Measurements from ENCODE around the gene ZDHHC12.

ZDHHC12 gene

DNA sequence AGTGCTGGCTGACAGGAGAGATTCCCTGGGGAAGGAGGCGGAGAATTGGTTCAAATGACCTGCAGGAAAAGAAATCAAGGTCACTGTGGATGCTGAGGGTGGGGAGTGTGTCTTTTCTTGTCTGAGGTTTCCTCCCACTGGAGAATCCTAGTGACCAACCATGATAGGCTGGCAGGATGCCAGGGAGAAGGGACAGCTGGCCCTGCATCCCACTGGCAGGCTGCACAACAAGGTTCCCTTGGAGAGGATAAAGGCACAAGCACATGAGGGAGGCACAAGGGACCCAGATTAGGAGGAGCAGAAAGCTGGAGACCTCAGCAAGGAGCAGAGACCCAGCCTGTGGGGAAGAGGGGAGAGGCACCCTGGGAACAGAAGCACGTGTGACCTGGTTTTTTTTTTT is 11.4 kb upstream of the ZDHHC12 start:
- no peaks in the 10 kb centered on the region for H3K79me1 ChIP-seq (ENCODE audit: low read length)
- no CpG with 5 or more reads among the region's 2 CpGs for WGBS (ENCODE audit: extremely low coverage, insufficient coverage, insufficient read length)
- H3K18ac ChIP-seq (ENCODE audit: low read length) = no peak overlapping the region
- peaks cover 0 to 3% of the 10 kb centered on the region in 2 experiments for H3K4me1 ChIP-seq (ENCODE audit: control insufficient read depth in 1 of 2, insufficient read depth in 2 of 2, low read length in 2 of 2)
- no peaks in the 10 kb centered on the region for H3K9me3 ChIP-seq (ENCODE audit: insufficient read depth, low read depth, low read length)
- no peak overlapping the region for H2AK5ac ChIP-seq (ENCODE audit: low read length)
- H3K4me2 ChIP-seq (ENCODE audit: low read length) = no peak overlapping the region
- no peak overlapping the region for H2BK12ac ChIP-seq (ENCODE audit: low read length)
- no peak overlapping the region for H3K4ac ChIP-seq (ENCODE audit: low read depth, low read length)
- H2AFZ ChIP-seq (ENCODE audit: insufficient read depth, low read length, poor library complexity) = no peak overlapping the region
- H3K4me3 ChIP-seq (ENCODE audit: low read depth, low read length) = no peak overlapping the region
- no peak overlapping the region for H2BK120ac ChIP-seq (ENCODE audit: insufficient read depth, low read length, poor library complexity)
- H4K12ac ChIP-seq (ENCODE audit: low read depth, low read length) = no peak overlapping the region
- no peak for DNase-seq
- H3K27ac ChIP-seq (ENCODE audit: low read depth, low read length) = no peak overlapping the region
- peaks cover 26 to 30% of the 10 kb centered on the region in 2 experiments for H3K36me3 ChIP-seq (ENCODE audit: control insufficient read depth in 1 of 2, insufficient read depth in 2 of 2, low read length in 2 of 2)
- no peak overlapping the region for H4K91ac ChIP-seq (ENCODE audit: low read depth, low read length)
- no peak overlapping the region for H2BK5ac ChIP-seq (ENCODE audit: low read depth, low read length, poor library complexity)
- no peak overlapping the region for H3K14ac ChIP-seq (ENCODE audit: low read length)
- no peaks in the 10 kb centered on the region for H3K27me3 ChIP-seq (ENCODE audit: insufficient read depth, low read length)
- H3K23ac ChIP-seq (ENCODE audit: low read length) = no peak overlapping the region
- H3K79me2 ChIP-seq (ENCODE audit: control insufficient read depth, insufficient read depth, low read length, poor library complexity) = no peaks in the 10 kb centered on the region
- no peak overlapping the region for H3K9ac ChIP-seq (ENCODE audit: low read length)
- no peak overlapping the region for H4K8ac ChIP-seq (ENCODE audit: low read depth, low read length)

DNA sequence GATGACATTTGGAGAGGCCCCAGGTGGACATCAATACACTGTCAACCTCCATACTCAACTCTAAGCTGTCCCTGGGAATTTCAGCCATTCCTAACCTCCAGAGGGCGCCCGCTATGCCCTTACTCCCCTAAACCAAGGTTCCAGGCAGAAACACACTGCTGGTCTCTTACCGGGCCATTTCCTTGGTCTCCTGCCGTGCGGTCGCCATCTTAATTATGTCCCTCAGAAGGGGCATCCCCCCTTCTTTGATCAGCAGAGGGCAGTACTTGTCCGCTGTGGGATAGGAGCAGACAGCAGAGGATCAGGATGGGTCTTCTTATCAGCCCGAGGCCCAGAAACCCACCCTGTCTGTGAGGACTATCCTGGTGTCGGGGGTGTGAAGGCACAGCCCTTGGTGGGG is 9.3 kb upstream of the ZDHHC12 start:
- H3K27me3 ChIP-seq (ENCODE audit: insufficient read depth, low read length) = no peaks in the 10 kb centered on the region
- peak overlapping the region; percentile 32 for H3K4me2 ChIP-seq (ENCODE audit: low read length)
- no peak overlapping the region for H3K4me3 ChIP-seq (ENCODE audit: low read depth, low read length)
- no peak overlapping the region for H3K18ac ChIP-seq (ENCODE audit: low read length)
- no peak overlapping the region for H3K23ac ChIP-seq (ENCODE audit: low read length)
- no CpG with 5 or more reads among the region's 9 CpGs for WGBS (ENCODE audit: extremely low coverage, insufficient coverage, insufficient read length)
- no peak overlapping the region for H3K14ac ChIP-seq (ENCODE audit: low read length)
- no peak overlapping the region for H4K91ac ChIP-seq (ENCODE audit: low read depth, low read length)
- no peak overlapping the region for H2BK12ac ChIP-seq (ENCODE audit: low read length)
- no peak overlapping the region for H2AFZ ChIP-seq (ENCODE audit: insufficient read depth, low read length, poor library complexity)
- peaks cover 18 to 27% of the 10 kb centered on the region in 2 experiments for H3K36me3 ChIP-seq (ENCODE audit: control insufficient read depth in 1 of 2, insufficient read depth in 2 of 2, low read length in 2 of 2)
- H4K12ac ChIP-seq (ENCODE audit: low read depth, low read length) = no peak overlapping the region
- no peaks in the 10 kb centered on the region for H3K9me3 ChIP-seq (ENCODE audit: insufficient read depth, low read depth, low read length)
- H3K79me1 ChIP-seq (ENCODE audit: low read length) = no peaks in the 10 kb centered on the region
- no peak overlapping the region for H3K4ac ChIP-seq (ENCODE audit: low read depth, low read length)
- H2BK120ac ChIP-seq (ENCODE audit: insufficient read depth, low read length, poor library complexity) = no peak overlapping the region
- peak overlapping the region; percentile 28 for H3K9ac ChIP-seq (ENCODE audit: low read length)
- H2BK5ac ChIP-seq (ENCODE audit: low read depth, low read length, poor library complexity) = no peak overlapping the region
- peaks cover 0 to 3% of the 10 kb centered on the region in 2 experiments for H3K4me1 ChIP-seq (ENCODE audit: control insufficient read depth in 1 of 2, insufficient read depth in 2 of 2, low read length in 2 of 2)
- H3K79me2 ChIP-seq (ENCODE audit: control insufficient read depth, insufficient read depth, low read length, poor library complexity) = no peaks in the 10 kb centered on the region
- peak overlapping the region; percentile 56 for H4K8ac ChIP-seq (ENCODE audit: low read depth, low read length)
- DNase-seq = peak; percentile 75 to 82
- no peak overlapping the region for H3K27ac ChIP-seq (ENCODE audit: low read depth, low read length)
- no peak overlapping the region for H2AK5ac ChIP-seq (ENCODE audit: low read length)

DNA sequence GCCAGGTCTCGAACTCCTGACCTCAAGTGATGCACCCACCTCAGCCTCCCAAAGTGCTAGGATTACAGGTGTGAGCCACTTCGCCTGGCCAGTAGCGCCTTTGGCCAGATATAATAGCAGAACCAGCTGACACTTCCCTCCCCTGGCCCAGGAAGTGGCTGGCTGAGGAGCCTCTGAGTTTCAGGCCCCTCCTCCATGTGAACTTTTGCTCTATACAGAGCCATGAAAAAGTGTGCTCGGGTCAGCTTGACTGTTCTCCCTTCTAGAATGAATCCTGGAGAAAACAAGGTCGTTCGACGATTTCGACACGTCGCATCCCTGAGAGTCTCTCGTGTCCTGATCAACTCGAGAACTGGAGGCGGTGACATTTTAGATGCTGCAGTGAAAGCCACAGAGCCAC is 8.6 kb upstream of the ZDHHC12 start:
- H3K4me2 ChIP-seq (ENCODE audit: low read length) = no peak overlapping the region
- H2AFZ ChIP-seq (ENCODE audit: insufficient read depth, low read length, poor library complexity) = no peak overlapping the region
- H3K79me1 ChIP-seq (ENCODE audit: low read length) = no peaks in the 10 kb centered on the region
- no peak overlapping the region for H4K8ac ChIP-seq (ENCODE audit: low read depth, low read length)
- no peak overlapping the region for H2AK5ac ChIP-seq (ENCODE audit: low read length)
- H3K23ac ChIP-seq (ENCODE audit: low read length) = no peak overlapping the region
- no peak overlapping the region for H3K27ac ChIP-seq (ENCODE audit: low read depth, low read length)
- no peak overlapping the region for H2BK5ac ChIP-seq (ENCODE audit: low read depth, low read length, poor library complexity)
- no CpG with 5 or more reads among the region's 13 CpGs for WGBS (ENCODE audit: extremely low coverage, insufficient coverage, insufficient read length)
- no peaks in the 10 kb centered on the region for H3K27me3 ChIP-seq (ENCODE audit: insufficient read depth, low read length)
- H3K4ac ChIP-seq (ENCODE audit: low read depth, low read length) = no peak overlapping the region
- H3K9me3 ChIP-seq (ENCODE audit: insufficient read depth, low read depth, low read length) = no peaks in the 10 kb centered on the region
- H3K79me2 ChIP-seq (ENCODE audit: control insufficient read depth, insufficient read depth, low read length, poor library complexity) = no peaks in the 10 kb centered on the region
- no peak overlapping the region for H4K12ac ChIP-seq (ENCODE audit: low read depth, low read length)
- H2BK12ac ChIP-seq (ENCODE audit: low read length) = no peak overlapping the region
- no peak overlapping the region for H3K14ac ChIP-seq (ENCODE audit: low read length)
- no peak for DNase-seq
- no peak overlapping the region for H3K18ac ChIP-seq (ENCODE audit: low read length)
- H3K9ac ChIP-seq (ENCODE audit: low read length) = no peak overlapping the region
- H3K4me1 ChIP-seq (ENCODE audit: control insufficient read depth in 1 of 2, insufficient read depth in 2 of 2, low read length in 2 of 2) = peaks cover 0 to 3% of the 10 kb centered on the region in 2 experiments
- no peak overlapping the region for H2BK120ac ChIP-seq (ENCODE audit: insufficient read depth, low read length, poor library complexity)
- H3K4me3 ChIP-seq (ENCODE audit: low read depth, low read length) = no peak overlapping the region
- H3K36me3 ChIP-seq (ENCODE audit: control insufficient read depth in 1 of 2, insufficient read depth in 2 of 2, low read length in 2 of 2) = peaks cover 18 to 27% of the 10 kb centered on the region in 2 experiments
- H4K91ac ChIP-seq (ENCODE audit: low read depth, low read length) = no peak overlapping the region

DNA sequence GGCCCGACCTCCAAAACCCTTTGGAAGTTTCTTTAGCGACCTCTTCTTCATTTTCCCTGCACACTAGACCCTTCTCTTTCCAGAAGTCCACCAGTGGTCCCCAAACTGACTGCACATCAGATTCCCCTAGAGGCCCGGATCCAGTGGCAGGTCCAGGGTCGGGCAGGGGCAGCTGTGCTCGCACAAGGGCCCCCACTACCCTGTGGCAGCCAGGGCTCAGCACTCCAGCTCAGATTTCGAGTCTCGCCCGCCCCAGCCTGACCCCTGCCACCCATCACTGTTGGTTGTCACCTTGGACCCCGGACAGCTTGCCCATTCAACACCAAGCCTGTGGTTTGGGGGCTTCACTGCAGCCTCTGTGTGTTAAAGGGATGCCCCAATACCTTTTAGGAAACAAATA is 7.8 kb upstream of the ZDHHC12 start:
- no peak overlapping the region for H3K23ac ChIP-seq (ENCODE audit: low read length)
- DNase-seq = no peak
- H3K14ac ChIP-seq (ENCODE audit: low read length) = no peak overlapping the region
- no peak overlapping the region for H2AK5ac ChIP-seq (ENCODE audit: low read length)
- H3K4me1 ChIP-seq (ENCODE audit: control insufficient read depth in 1 of 2, insufficient read depth in 2 of 2, low read length in 2 of 2) = peaks cover 0 to 3% of the 10 kb centered on the region in 2 experiments
- no peak overlapping the region for H4K91ac ChIP-seq (ENCODE audit: low read depth, low read length)
- no peak overlapping the region for H3K18ac ChIP-seq (ENCODE audit: low read length)
- H2BK120ac ChIP-seq (ENCODE audit: insufficient read depth, low read length, poor library complexity) = no peak overlapping the region
- no peaks in the 10 kb centered on the region for H3K79me2 ChIP-seq (ENCODE audit: control insufficient read depth, insufficient read depth, low read length, poor library complexity)
- H3K79me1 ChIP-seq (ENCODE audit: low read length) = no peaks in the 10 kb centered on the region
- peaks cover 15 to 25% of the 10 kb centered on the region in 2 experiments for H3K36me3 ChIP-seq (ENCODE audit: control insufficient read depth in 1 of 2, insufficient read depth in 2 of 2, low read length in 2 of 2)
- no peak overlapping the region for H3K9ac ChIP-seq (ENCODE audit: low read length)
- WGBS (ENCODE audit: extremely low coverage, insufficient coverage, insufficient read length) = no CpG with 5 or more reads among the region's 9 CpGs
- H4K8ac ChIP-seq (ENCODE audit: low read depth, low read length) = no peak overlapping the region
- H3K4me2 ChIP-seq (ENCODE audit: low read length) = no peak overlapping the region
- H3K9me3 ChIP-seq (ENCODE audit: insufficient read depth, low read depth, low read length) = no peaks in the 10 kb centered on the region
- no peaks in the 10 kb centered on the region for H3K27me3 ChIP-seq (ENCODE audit: insufficient read depth, low read length)
- H3K27ac ChIP-seq (ENCODE audit: low read depth, low read length) = no peak overlapping the region
- H3K4me3 ChIP-seq (ENCODE audit: low read depth, low read length) = no peak overlapping the region
- no peak overlapping the region for H4K12ac ChIP-seq (ENCODE audit: low read depth, low read length)
- no peak overlapping the region for H2BK5ac ChIP-seq (ENCODE audit: low read depth, low read length, poor library complexity)
- H2BK12ac ChIP-seq (ENCODE audit: low read length) = no peak overlapping the region
- H2AFZ ChIP-seq (ENCODE audit: insufficient read depth, low read length, poor library complexity) = no peak overlapping the region
- H3K4ac ChIP-seq (ENCODE audit: low read depth, low read length) = no peak overlapping the region

Data from trophoblast cell (in vitro differentiated cells and primary cell).